HK-2 (cell line): ENCODE results near the gene ARHGEF10L.

Experiments
- DNase-seq: peaks from one replicate; pipeline ENCODE4 v3.0.0-alpha.2; 2018; ENCODE audit not compliant: unreplicated experiment

ARHGEF10L gene

DNA sequence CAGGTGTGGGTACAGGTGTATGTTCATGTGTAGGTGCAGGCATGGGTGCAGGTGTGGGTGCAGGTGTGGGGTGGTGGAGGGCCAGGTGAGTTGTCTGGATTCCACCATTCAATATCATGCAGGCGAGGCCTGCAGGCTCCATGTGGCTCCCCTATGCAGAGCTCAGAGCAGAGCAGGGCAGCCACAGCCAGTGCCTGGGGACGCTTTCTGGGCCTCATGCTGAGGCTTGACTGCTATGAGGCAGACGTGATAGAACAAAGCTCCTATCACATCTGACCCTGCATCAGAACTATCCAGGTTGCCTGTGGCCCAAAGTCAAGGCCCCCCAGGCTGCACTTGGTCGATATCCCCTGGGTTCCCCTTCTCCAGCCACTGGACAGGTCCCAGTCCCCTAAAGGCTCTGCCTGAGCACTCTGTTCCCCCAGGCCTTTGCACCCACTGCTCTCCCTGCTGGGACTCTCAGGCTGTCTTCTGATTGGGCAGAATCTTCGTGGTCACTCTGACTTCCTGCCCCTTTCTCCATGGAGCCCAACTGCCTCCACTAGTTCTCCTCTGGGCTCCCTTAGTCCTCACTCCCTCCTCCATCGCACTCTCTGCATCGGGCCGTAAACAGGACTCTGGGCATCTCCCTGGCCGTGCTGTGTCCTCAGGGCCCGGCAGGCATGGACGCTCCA is 137.0 kb downstream of the ARHGEF10L start:
- DNase-seq = no peak

DNA sequence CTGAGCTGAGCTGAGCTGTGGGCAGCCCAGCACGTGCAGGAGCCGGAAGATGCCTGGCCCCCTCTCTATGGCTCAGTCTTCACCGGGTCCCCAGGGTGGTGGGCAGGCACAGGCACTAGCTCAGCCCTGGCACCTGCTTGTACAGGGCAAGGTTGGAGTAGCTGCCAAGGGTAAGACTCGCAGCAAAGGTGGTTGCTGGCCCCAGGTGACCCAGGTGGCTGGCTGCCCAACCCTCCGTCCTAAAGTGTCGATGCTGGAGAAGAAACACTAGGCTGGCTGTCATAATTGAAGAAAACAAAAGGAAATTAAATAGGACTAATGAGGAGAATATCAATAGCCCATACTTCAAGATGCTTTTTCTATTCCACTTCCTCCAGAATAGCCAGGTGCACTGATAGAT is 138.5 kb downstream of the ARHGEF10L start:
- no peak for DNase-seq

DNA sequence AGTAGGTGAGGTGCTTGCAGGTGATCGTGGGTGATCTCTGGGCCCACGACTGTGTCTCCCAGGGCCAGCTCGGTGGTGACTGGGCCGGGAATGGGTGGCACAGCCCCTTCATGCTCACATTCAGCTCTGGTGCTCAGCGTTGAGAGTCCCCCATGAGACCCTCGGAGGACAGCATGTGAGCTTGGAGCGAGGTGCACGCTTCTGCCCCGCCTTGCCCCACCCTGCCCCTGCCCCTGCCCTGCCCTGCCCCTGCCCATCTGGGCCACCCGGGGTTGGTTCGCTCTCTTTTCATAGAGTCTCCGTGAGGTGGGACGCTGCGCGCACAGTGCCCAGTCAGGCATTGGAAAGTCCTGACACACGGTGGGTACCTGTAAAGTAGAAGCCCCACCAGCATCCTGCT is 140.4 kb downstream of the ARHGEF10L start:
- no peak for DNase-seq

DNA sequence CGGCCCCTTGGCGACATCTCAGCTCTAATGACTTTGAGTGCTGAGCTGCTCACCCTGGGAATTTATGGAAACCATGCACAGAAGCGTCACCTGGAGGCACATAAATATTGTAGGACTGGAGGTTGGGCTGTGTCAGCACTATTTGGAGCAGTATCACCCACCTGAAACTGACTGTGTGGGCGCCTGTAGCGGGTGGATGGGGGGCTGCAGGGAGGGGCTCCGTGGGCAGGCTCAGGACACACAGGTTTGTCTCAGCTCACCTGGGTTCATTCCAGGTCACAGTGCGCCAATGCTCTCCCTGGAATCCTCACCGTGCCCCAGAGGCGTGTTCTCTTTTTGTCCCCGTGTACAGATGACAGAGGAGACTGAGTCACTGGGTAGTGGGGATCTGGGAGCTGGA is 140.8 kb downstream of the ARHGEF10L start:
- no peak for DNase-seq

DNA sequence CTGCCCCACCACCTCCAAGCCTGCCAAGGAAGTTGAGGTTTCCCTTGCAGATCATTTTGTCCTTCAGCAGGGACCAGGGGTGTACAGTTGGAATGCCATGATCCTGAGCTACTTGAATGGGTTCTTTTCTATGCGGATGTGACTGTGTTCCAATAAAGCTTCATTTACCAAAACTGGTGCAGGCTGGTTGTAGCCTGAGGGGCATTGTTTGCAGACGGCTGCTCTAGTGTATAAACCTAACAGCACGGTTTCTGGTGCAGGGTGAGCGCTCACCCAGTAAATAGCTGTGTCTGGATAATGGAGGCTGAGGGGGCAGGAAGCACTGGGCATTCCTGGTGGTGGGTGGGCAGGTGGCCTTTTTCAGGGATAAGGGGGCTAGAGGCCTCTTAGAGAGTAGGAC is 142.9 kb downstream of the ARHGEF10L start:
- DNase-seq = no peak

DNA sequence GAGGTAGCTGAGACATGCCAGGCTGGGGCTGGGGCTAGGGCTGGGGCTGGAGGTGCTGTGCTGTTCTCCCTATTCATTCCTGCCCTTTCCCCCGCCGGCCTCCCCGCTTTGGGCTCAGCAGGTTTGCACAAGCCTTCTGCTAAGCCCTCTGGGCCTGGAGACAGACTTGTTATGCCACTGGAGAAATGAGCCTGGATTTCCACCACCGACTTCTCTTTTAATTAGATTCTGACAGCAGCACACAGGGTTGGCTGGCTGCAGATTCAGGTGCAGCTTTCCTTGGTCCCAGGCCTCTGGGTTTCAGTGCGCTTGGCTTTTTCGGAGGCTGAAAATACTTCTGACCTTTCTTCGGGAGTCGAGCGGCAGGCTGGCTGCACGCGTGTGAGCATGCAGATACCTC is 144.1 kb downstream of the ARHGEF10L start:
- DNase-seq = no peak

DNA sequence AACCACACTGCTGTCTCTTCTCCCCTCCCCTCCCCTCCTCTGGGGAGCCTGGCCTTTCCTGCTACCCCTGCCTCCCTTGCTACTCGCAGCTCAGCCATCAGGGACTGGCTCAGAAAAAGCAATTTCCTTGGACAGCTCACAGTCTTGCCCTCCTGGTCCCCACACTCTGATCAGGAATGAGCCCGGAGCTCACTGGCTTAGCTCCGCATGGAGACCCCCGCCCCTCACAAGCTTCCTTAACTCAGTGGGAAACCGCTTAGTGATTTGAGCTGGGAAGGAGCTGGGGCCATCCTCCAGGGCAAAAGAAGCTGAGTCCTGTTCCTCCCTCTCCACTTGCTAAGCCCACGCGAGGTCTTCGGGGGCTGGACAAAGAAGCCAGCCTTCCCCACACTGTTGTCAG is 145.3 kb downstream of the ARHGEF10L start:
- no peak for DNase-seq

DNA sequence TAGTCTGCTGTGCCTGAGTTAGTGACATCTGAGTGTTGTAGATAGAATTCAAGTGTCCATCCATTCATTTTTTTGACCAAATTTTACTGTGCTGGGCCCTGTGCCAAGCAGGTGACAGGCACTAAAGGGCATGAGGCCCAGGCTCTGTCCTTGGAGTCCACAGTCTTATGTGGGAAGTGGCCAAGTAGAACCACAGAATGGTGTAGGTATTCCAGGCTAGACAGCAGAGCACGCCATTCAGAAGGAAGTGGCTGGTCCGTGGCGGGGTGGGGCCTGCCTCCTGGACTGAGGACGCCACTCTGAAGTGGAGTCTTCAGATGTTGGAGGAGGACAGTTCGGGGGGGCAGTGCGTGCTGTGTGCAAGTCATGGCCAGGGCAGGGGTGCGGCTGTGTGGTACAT is 146.8 kb downstream of the ARHGEF10L start:
- DNase-seq = no peak

DNA sequence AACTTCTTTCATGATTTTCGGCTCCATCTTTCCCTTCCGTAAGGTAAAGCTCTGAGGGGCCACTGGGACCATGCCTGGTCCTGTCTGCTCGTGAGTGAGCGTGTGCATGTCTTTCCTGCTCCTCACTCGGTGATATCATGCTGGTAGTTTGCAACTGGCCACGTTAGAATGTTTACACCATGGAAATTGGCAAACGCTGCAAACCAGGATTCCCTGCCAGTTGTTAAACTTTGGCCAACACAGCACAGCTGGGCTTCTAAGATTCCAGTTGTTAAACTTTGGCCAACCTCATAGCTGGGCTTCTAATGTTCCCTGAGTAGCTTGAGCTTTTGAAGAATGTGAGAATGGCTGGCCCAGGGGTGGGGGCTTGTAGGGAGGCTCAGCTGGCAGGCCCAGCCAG is 147.6 kb downstream of the ARHGEF10L start:
- DNase-seq = no peak

DNA sequence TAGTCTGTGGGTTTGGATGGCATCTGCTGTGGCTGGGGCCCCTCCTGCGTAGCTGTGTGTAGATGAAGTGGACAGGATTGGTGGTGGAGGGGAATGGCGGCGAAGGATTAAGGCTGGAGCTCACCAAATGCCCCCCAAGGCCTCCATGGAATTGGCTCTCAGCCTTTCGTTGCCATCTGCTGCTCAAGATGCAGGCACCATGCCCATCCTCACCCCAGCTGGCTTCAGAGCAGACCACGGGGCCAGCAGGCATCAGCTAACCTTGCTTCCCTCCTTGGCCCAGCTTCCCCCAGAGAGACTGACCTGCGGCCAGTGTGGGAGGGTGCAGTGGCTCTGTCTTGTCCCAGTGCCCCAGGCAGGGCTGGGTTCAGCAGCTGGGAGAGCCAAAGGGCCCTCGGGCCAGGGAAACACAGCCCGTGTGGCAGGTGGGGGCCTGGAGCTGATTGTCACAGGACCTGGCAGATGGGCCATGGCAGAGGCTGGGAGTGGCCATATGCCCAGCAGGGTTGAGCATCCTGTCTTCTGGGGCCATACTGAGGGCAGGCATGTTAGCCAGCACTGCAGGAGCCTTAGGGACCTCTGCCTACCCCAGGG is 148.8 kb downstream of the ARHGEF10L start:
- DNase-seq = no peak

DNA sequence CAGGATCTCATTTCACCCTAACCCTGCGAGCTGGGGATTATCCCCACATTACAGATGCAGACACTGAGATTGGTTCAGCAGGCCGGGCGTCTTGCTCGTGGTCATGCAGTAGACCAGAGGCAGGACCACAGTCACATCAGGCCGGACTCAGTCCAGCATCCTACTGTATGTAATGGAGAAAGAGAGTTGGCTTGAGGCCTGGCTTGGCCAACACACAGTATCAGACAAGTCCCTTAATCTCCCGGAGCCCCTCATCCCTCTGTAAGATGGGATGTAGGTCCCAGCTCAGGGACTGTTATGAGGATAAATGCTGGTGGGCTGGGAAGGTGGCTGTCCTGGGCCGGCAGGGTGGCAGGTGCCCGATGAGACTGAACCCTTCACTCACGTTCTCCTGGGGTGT is 149.5 kb downstream of the ARHGEF10L start:
- DNase-seq = no peak

DNA sequence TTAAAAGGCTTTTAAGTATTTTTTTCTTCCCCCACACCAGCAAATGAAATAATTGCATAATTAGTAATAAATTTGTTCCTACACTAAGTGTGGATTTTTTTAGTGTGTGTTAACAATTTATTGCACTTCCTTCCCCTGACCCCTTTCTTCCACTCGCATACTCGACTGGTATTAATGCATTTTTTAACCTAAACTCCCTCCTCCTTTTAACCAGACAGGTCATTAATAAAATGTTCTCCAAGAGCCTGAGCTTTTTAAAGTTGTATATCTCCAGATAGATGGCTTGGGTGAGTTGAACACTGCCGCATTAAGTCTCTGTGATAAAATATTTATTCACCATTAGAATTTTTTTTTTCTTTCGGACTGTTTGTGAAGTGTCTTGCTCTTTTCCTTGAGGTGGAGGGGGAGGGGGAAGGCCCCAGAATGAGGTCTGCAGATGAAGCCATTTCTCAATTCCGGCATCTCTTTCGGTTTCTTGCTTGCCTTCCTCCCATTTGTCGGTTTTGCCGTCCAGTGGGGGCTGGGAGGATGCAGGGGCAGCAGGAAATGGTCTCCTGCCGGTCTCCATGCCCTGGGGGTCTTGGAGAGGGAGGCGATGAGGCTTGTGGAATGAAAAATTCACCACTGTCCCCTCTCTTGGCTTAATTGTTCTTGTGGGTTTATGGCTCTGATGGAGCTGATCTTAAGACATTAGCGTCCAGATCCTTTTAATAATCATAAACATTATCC is 151.6 kb downstream of the ARHGEF10L start:
- no peak for DNase-seq

DNA sequence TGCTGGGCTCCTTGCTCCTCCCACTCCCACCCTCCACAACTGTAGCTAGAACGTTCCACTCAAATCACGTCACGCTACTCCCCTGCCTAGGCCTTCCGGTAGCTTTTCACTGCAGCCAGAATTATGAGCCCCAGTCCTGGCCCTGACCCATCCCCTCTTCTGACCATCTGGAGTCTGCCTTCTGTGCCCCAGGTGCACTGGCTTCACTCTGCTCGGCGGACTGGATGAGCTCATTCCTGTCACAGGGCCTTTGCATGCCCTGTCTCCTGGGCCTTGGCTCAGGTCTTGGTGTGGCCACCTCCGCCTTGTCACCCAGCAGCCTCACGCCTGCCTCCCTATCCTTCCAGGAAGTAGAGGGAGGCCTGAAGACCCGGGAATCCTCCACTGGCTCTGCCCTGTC is 153.1 kb downstream of the ARHGEF10L start:
- no peak for DNase-seq

DNA sequence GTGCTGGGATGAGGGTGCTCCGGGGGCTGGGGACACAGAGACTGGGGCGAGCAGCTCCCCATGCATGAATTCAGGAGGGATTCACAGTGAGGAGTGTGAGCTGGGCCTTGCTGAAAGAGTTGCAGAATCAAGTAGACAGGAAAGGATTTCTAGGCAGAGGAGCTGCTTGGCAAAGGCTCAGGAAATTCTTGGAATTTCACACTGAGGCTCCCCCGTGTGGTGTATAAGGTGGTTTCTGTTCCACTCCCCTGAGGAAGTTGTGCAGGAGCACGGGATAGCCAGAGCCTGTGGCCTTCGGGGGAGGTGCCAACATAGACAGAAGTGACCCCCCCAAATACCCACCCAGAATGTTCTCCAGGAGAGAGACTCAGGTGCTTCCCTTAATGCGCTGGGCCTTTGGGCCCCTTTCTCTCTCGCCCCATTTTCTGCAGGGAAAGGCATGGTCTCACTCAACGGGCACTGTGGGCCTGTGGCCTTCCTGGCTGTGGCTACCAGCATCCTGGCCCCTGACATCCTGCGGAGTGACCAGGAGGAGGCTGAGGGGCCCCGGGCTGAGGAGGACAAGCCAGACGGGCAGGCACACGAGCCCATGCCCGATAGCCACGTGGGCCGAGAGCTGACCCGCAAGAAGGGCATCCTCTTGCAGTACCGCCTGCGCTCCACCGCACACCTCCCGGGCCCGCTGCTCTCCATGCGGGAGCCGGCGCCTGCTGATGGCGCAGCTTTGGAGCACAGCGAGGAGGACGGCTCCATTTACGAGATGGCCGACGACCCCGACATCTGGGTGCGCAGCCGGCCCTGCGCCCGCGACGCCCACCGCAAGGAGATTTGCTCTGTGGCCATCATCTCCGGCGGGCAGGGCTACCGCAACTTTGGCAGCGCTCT is 157.2 kb downstream of the ARHGEF10L start:
- peak; percentile 48 for DNase-seq

DNA sequence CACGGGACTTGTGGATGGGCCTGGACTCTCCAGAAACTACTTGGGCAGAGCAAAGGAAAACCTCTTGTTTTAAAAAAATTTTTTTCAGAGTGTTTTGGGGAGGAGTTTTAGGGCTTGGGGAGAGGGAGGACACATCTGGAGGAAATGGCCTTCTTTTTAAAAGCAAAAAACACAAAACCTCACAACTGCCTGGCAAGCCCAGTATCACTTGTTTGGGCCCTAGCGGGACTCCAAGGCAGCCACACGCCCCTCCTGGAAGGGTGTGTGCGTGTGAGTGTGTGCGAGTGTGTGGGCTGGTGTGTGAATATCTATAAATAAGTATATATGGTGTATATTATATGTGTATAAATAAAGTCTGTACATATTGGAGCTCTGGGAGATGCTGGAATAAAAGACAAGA is 158.0 kb downstream of the ARHGEF10L start:
- no peak for DNase-seq

DNA sequence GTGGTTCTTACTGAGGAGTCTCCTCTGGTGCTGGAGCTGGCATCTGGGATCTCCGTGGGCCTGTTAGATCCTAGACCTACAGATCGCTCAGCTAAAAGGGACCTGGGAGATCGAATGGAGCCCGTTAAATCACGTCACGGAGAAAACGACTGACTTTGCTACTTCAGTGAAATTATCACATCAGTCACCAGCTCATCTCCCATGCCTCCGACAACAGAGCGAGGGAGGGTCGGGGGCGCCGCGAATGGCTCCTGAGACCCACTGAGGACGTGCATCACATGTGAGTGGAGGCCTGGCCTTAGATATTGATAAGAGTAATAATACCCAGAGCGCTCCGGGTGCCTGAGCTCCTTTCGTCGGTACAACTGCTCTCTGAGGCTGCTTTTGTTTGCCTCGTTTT is 160.1 kb downstream of the ARHGEF10L start:
- no peak for DNase-seq

DNA sequence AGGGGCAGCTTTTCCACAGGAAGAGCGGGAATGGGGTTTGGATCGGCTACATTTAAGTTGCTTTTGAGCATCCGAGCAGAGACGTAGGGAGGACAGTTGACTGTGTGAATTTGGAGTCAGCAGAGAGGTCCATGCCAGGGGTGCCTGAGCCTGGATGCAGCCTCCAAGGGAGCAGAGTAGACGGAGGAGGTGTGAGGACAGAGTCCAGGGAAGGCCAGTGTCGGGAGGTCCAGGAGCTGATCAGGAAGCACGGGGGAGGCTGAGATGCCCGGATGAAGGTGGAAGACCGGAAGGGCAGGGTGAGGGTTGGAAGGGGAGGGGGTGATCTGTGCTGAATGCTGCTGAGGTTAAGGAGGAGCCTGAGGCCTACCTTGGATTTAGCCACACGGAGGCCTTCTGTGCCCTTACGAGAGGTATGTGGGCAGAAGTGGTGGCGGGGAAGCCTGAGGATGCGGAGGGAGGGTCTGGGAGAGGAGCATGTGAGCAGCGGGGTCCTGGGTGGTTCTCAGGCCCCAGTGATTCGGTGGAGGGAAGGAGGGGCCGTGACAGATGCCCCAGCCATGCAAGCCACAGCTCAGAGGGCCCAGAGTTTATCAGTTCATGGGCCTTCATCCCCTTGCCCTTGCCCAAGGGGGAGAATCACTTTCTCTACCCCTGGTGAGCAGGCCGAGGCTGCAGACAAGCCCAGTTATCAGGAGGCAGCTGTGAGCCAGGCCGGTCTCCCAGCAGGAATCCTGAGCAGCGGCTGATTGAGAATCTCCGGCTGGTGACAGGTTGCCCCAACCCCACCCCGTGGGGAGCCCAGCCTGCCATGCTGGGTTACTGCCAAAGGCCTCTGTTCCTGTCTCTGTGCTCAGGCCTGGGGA is 161.7 kb downstream of the ARHGEF10L start:
- DNase-seq = no peak

DNA sequence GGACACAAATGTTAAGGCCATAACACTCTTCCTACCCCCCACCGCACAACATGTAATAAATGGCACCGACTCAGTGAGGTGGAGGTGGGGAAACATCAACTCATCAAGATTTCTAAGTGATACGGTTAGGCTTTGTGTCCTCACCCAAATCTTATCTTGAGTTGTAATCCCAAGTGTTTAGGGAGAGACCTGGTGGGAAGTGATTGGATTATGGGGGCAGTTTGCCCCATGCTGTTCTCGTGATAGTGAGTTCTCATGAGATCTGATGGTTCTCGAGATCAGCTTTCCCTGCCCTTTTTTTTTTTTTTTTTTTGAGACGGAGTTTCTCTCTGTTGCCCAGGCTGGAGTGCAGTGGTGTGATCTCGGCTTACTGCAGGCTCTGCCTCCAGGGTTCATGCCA is 164.7 kb downstream of the ARHGEF10L start:
- DNase-seq = no peak

DNA sequence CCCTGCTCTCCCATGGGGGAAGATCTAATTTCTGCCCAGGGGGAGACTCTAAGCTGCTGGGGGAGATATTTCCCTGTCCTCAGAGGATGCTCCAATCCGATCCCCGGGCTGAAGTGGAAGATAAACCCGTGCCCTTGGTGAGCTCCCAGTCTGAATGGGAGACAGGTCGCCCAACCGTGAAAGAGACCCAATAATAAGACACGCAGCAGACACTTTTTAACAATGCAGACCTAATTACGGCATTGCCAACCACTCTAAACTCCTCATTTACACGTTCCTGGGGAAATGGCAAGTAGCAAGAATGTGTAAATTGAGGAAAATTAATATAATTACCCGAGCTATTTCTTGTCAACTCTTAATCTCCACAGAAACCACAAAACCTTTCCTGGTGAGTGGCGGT is 166.9 kb downstream of the ARHGEF10L start:
- no peak for DNase-seq

DNA sequence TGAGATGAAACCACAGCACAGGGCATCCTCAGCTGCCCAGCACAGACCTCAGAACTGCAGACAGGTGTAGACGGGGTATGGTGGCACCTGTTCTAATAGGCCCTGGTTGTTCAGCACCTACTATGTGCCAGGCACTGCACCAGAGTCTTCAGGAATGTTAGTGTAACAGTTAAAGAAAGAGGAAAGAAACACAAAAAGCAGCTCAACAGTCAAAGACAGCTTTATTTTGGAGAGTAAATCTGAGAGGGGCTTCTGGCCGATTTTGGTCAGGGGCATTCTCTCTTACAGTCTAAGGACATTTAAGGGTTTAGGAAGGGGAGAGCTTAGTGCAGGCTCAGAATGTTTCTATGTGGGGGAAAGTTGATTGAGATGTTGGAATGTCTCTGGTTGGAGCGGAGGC is 170.5 kb downstream of the ARHGEF10L start:
- no peak for DNase-seq

DNA sequence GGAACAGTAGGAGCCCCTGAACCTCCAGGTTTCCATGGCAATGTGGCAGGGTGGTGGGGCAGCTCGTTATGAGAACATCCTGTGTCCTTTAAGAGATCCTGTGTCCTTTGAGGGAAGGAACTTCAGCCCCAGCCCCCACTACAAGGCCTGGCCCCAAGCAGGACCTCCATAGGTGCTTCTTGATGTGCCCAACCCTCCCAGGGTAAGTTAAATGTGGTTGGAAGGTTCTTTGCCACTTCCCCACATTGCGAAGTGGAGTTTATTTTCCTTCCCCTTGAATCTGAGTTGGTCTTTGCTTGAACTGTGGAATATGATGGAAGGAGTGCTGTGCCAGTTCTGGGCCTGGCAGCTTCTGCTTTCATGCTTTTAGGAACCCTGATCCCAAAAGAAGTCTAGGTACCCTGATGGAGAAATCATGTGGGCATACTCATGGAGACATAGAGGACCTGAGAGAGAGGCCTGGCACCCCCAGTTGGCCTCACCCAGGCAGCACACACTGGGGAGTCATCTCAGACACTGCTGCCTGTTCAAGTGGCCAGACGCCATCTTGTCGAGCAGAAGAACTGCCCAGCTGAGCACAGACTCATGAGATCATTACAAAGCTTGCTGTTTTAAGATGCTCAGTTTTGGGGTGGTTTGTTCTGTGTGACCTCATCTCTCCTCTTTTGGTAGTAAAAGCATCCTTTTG is 171.5 kb downstream of the ARHGEF10L start:
- DNase-seq = no peak
